RWPE1 (cell line): ENCODE measurements around the gene CDK8.

Experiments used
- CTCF ChIA-PET: fragments of 350-600 bp; sonication (Branson Sonifier 250); formaldehyde crosslinking; extraction: SDS; loops from one replicate; lab custom pipeline; 2021; lab: Yijun Ruan, JAX
- POLR2A ChIA-PET: fragments of 400-600 bp; formaldehyde crosslinking; extraction: SDS; loops from one replicate; lab custom pipeline; 2020; ENCODE audit warnings: antibody characterized with exemption; ENCODE audit not compliant: low non-redundant PET; lab: Yijun Ruan, JAX
- DNase-seq: peaks from one replicate; pipeline ENCODE4 v3.0.0; 2012; ENCODE audit warnings: low spot score
- H3K27ac ChIP-seq: fragments of 450-650 bp; 2 replicates; pipeline ENCODE4 v1.5.1; 2017
- CTCF ChIP-seq: fragments of 450-650 bp; conservative IDR thresholded peaks from 2 replicates; pipeline ENCODE4 v1.5.1; 2017; ENCODE audit warnings: low read depth, mild to moderate bottlenecking

Gene CDK8

DNA sequence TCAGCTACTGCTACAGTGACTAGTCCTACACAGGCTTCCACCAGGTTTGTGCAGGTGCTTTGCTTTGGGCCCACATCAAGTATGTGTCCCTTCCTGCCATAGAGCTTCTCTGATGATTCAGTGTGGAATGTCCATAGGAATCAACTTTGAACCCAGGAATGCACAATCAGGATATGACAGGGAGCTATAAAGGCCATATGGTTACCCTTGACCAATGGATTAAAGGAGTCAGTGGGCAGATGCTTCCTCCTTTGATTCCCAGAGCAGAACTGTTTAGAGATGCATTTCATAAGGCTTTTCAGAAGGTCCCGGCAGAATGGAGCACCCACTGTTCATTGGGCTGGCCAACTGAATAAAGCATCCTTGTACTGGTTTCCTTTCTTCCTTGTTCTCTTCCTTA is 158.3 kb downstream of the CDK8 start:
- ChIA-PET CTCF (no interaction called here), POLR2A (no interaction called here)
- no peak for TF ChIP-seq CTCF
- no peak overlapping the region for H3K27ac ChIP-seq
- DNase-seq, result no peak

DNA sequence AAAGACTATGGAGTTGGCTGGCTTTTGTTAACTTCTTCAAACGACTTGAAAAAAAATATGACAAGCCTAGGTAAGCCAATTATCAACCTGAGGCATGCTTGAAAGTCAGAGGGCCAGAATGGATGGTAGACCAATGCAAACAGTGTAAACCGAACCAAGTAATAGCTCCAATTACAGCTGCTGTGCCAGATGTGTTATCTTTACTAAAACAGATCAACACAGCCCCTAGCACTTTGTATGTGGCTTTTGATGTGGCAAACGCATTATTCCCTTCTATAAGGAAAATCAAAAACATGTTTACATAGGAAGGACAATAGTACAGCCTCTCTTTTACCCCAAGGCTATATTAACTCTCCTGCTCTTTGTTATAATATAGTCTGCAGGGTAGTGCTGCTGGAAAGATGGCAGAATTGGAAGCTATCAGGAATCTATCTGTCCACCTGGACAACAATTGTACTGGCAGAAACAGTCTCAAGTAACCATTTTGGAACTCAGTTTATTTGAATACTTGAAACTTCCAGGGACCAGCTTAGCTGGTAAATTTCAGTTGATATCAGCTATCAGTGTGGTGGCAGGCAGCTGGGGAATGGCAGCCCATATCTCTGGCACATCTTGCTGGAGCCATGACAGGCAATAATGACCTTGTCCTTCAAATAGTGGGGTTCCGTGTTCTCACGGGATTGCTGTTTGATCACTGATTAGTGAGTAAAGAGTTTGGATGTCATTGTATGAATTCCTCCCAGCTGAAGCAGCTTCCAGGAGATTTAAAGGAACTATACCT is 159.2 kb downstream of the CDK8 start:
- ChIA-PET POLR2A (no interaction called here), CTCF (interaction anchor here (0.5 kb wide), 1 partner anchor 896 kb away, joined by 5 read pairs; no protein-coding TSS in a partner anchor)
- no peak for DNase-seq
- TF ChIP-seq CTCF, result no peak
- H3K27ac ChIP-seq, result no peak overlapping the region

DNA sequence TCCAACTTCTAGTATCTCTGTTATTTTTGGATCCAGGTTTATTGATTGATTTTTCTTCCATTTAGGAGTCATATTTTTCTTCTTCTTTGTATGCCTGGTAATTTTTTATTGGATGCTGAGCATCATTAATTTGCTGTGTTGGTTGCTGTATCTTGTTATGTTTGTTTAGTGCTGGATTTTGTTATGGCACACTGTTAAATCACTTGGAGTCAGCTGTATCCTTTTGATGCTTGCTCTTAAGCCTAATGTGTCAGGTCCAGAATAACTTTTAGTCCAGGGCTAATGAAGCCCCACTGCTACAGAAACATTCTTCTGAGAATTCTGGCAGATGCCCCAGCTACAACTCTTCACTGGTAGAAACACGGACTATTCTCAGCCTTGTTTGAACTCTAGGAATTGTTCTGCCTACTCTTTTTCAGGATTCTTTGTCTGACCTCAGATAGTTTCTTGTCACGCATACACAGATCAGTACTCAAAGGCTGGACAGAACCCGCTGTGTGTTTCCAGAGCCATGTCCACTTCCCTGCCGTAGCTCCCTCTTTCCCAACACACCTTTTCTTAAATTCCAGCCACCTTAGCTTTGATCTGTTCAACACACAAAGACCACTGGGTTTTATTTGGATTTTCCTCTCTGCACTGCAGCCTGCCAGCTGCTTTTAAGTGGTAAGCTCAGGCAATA is 166.5 kb downstream of the CDK8 start:
- DNase-seq, result no peak
- ChIA-PET CTCF (interaction anchor here (0.5 kb wide), 1 partner anchor 260 kb away, joined by 5 read pairs; no protein-coding TSS in a partner anchor), POLR2A (no interaction called here)
- H3K27ac ChIP-seq, result no peak overlapping the region
- no peak for TF ChIP-seq CTCF

- DNase-seq, result no peak
- CTCF ChIA-PET, result no interaction called here
- no peak for TF ChIP-seq CTCF
- no peak overlapping the region for H3K27ac ChIP-seq
- POLR2A ChIA-PET, result no interaction called here
These were observed 168.1 kb downstream of the CDK8 start for GRCh38 chr13:26422036-26422435.

- TF ChIP-seq CTCF, result no peak
- ChIA-PET POLR2A (no interaction called here), CTCF (no interaction called here)
- H3K27ac ChIP-seq, result no peak overlapping the region
- no peak for DNase-seq
These were observed 169.7 kb downstream of the CDK8 start for GRCh38 chr13:26423629-26424028.

DNA sequence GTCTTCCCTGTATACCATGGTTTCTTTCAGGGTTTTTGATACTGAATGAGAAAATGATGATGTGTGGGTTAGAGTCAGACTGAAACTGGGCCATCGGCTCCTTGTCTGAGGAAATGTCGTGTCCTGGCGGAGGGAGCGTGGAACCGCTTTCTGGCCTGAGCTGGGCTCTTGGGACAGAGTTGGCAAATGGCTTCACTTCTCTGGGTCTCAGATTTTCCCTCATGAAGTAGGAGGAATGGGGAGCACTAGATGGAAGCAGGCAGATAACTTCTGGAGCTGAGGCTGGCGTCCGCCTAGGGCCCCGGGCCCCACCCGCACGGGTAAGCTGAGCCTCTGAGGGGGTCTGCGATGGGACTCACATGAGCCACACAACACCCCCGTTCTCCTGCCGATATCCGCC is 170.3 kb downstream of the CDK8 start:
- H3K27ac ChIP-seq, result no peak overlapping the region

More for the DNA sequence above, 170.3 kb downstream of the CDK8 start:
- no peak for TF ChIP-seq CTCF
- CTCF ChIA-PET, result no interaction called here
- no peak for DNase-seq
- POLR2A ChIA-PET, result no interaction called here
